Endothelial cell of umbilical vein (primary cell): ENCODE results near the gene VPS36. TPM values are rescaled to one million over a fixed set of nuclear protein-coding genes. Genes with fewer than 3 reads are reported as not detected.
A peak's percentile ranks its signal among the peaks of the same experiment; 100 is the strongest.

Source experiments
- BruUV-seq: library from RNA; stranded (reverse); fragments of 400-500 nt; replicated peaks from 2 replicates; lab custom pipeline; 2021; lab: Mats Ljungman, UMichigan
- CTCF ChIA-PET: fragments of 300-600, 350-600 bp; sonication (Branson Sonifier 250); formaldehyde crosslinking; loops from one replicate; lab custom pipeline; 2021; ENCODE audit warnings: antibody characterized with exemption, inconsistent platforms; lab: Charles Lee
- POLR2A ChIA-PET: fragments of 300-600, 350-600 bp; sonication (Branson Sonifier 250); formaldehyde crosslinking; loops from one replicate; lab custom pipeline; 2021; ENCODE audit warnings: antibody characterized with exemption, inconsistent platforms; lab: Charles Lee
- DNase-seq: peaks from one replicate; pipeline ENCODE4 v3.0.0-alpha.2; 2011; ENCODE audit warnings: low read depth, low spot score
- FAIRE-seq: peaks from 2 replicates; lab custom pipeline; 2011; peaks lifted over from hg19 to GRCh38; lab: Jason Lieb, UNC
- H2AFZ ChIP-seq: 2 replicates; pipeline ENCODE4 v1.6.0; 2012; ENCODE audit warnings: low read depth, low read length, control low read depth, inconsistent platforms
- H3K27ac ChIP-seq: 2 replicates; pipeline ENCODE4 v1.5.1; 2011; ENCODE audit warnings: low read depth, mild to moderate bottlenecking, control low read depth, low read length, moderate library complexity; ENCODE audit not compliant: insufficient read depth
- H3K27me3 ChIP-seq, 2 experiments: 2 replicates each; pipeline versions ENCODE4 v1.6.0 to v1.6.1; 2011; ENCODE audit warnings: low read length in 2 of 2, mixed read lengths in 1 of 2; ENCODE audit not compliant: control insufficient read depth in 2 of 2, insufficient read depth in 2 of 2
- H3K36me3 ChIP-seq, 2 experiments: 2 replicates in 1 of 2; 3 replicates in 1 of 2; pipeline ENCODE4 v1.5.1; 2011; ENCODE audit warnings: low read length in 2 of 2, mild to moderate bottlenecking in 1 of 2, moderate library complexity in 1 of 2; ENCODE audit not compliant: control insufficient read depth in 2 of 2, insufficient read depth in 2 of 2; ENCODE audit errors: extremely low read depth in 1 of 2
- H3K4me1 ChIP-seq: 3 replicates; pipeline ENCODE4 v1.5.1; 2011; ENCODE audit warnings: mild to moderate bottlenecking, low read length; ENCODE audit not compliant: control insufficient read depth, insufficient read depth; ENCODE audit errors: extremely low read depth
- H3K4me2 ChIP-seq: 2 replicates; pipeline ENCODE4 v1.6.1; 2011; ENCODE audit warnings: low read length, control low read depth, mixed read lengths; ENCODE audit not compliant: insufficient read depth
- H3K4me3 ChIP-seq, 3 experiments: fragments of 200-600 bp in 1 of 3; sonication (generic), shearing (Covaris generic) in 1 of 3; replicated peaks in 1 of 3; 2 replicates each; pipeline ENCODE4 v1.5.1; 2011 to 2016; ENCODE audit warnings: control low read depth in 3 of 3, low read length in 3 of 3, mild to moderate bottlenecking in 2 of 3, inconsistent platforms in 1 of 3, low read depth in 1 of 3, moderate library complexity in 1 of 3; ENCODE audit not compliant: insufficient read depth in 1 of 3
- H3K79me2 ChIP-seq: 2 replicates; pipeline ENCODE4 v1.6.0; 2012; ENCODE audit warnings: low read length, inconsistent platforms; ENCODE audit not compliant: control insufficient read depth, insufficient read depth
- H3K9ac ChIP-seq: replicated peaks from 2 replicates; pipeline ENCODE3; 2011; ENCODE audit warnings: low read length, control low read depth; ENCODE audit not compliant: insufficient read depth; ENCODE audit errors: extremely low read depth
- H3K9me1 ChIP-seq: replicated peaks from 3 replicates; pipeline ENCODE4 v1.6.0; 2011; ENCODE audit warnings: mild to moderate bottlenecking, low read length; ENCODE audit not compliant: control insufficient read depth, insufficient read depth; ENCODE audit errors: extremely low read depth
- H3K9me3 ChIP-seq: replicated peaks from 2 replicates; pipeline ENCODE4 v1.5.1; 2012; ENCODE audit warnings: low read length, inconsistent platforms; ENCODE audit not compliant: control insufficient read depth, insufficient read depth
- H4K20me1 ChIP-seq: replicated peaks from 2 replicates; pipeline ENCODE3; 2011; ENCODE audit warnings: mild to moderate bottlenecking, low read length; ENCODE audit not compliant: control insufficient read depth, insufficient read depth; ENCODE audit errors: extremely low read depth
- CTCF ChIP-seq, 2 donors: IDR thresholded peaks; 1 replicate in 1 of 2; 2 replicates in 1 of 2; pipeline ENCODE4 v1.5.1; 2011; ENCODE audit warnings: low read length in 2 of 2, mild to moderate bottlenecking in 2 of 2, moderate library complexity in 2 of 2, control low read depth in 1 of 2, inconsistent platforms in 1 of 2, low read depth in 1 of 2; ENCODE audit not compliant: insufficient read depth in 1 of 2; ENCODE audit errors: extremely low read depth in 1 of 2
- EZH2 ChIP-seq: IDR thresholded peaks from 2 replicates; pipeline ENCODE4 v1.6.1; 2012; ENCODE audit warnings: borderline replicate concordance, low read depth, mild to moderate bottlenecking, moderate library complexity, low read length, inconsistent platforms; ENCODE audit not compliant: severe bottlenecking
- FOS ChIP-seq: IDR thresholded peaks from 2 replicates; pipeline ENCODE4 v1.6.1; 2011; ENCODE audit warnings: mild to moderate bottlenecking, low read length, moderate library complexity, borderline replicate concordance; ENCODE audit not compliant: insufficient read depth
- GATA2 ChIP-seq: IDR thresholded peaks from 2 replicates; pipeline ENCODE4 v1.7.0; 2011; ENCODE audit warnings: low read depth, mild to moderate bottlenecking, moderate library complexity, mixed read lengths, low read length; ENCODE audit not compliant: insufficient read length, insufficient read depth
- JUN ChIP-seq: IDR thresholded peaks from 2 replicates; pipeline ENCODE4 v1.6.1; 2011; ENCODE audit warnings: borderline replicate concordance, low read depth; ENCODE audit not compliant: insufficient read length, insufficient read depth
- MAX ChIP-seq: IDR thresholded peaks from 2 replicates; pipeline ENCODE4 v1.6.1; 2011; ENCODE audit not compliant: insufficient read depth, insufficient read length
- MYC ChIP-seq: IDR thresholded peaks from one replicate; pipeline ENCODE4 v1.6.1; 2011; ENCODE audit warnings: mild to moderate bottlenecking, low read depth, low read length
- POLR2A ChIP-seq: IDR thresholded peaks from 2 replicates; pipeline ENCODE4 v1.6.1; 2012; ENCODE audit warnings: low read depth, mild to moderate bottlenecking, control low read depth, low read length
- POLR2AphosphoS5 ChIP-seq: IDR thresholded peaks from 2 replicates; pipeline ENCODE4 v1.6.1; 2012; ENCODE audit warnings: low read depth, mild to moderate bottlenecking, control low read depth, low read length, moderate library complexity; ENCODE audit not compliant: insufficient read depth
- dilution Hi-C: fragments of 300-500 bp; cut with MboI; formaldehyde crosslinking; loops from one replicate; pipeline ENCODE4 v1.15.0; 2019; ENCODE audit warnings: low sequenced_read_pairs; ENCODE audit not compliant: extremely low pct_ligation_motif_present
- intact Hi-C: fragments of 100-400 bp; cut with micrococcal nuclease; formaldehyde crosslinking; loops from one replicate; pipeline ENCODE4 v1.10.0; 2022
- polyA plus RNA-seq, 4 experiments: library from polyadenylated mRNA; depleted of rRNA in 3 of 4; stranded (reverse) in 3 of 4; unstranded in 1 of 4; fragments of >200 nt; gene quantifications; 2 replicates each; pipeline versions ENCODE4 v1.2.1 to v1.2.3, GENCODE V29; 2011 to 2012; ENCODE audit warnings: missing spikeins in 1 of 4
- total RNA-seq: library from RNA; stranded (reverse); gene quantifications from 2 replicates; pipeline ENCODE4 v1.2.3, GENCODE V29; 2021

The VPS36 gene
- total and polyA plus RNA-seq, 2 donors (not counting 3 experiments of a cell fraction or from before 2014, with no cell fraction given), result 14.3 to 32.3 TPM

- Histone ChIP-seq H4K20me1 (no peaks in the 10 kb centered on the region), H3K4me1 (peaks cover 17% of the 10 kb centered on the region), H3K9me1 (no peaks in the 10 kb centered on the region), H3K4me2 (no peak overlapping the region), H3K9ac (no peak overlapping the region), H3K9me3 (no peaks in the 10 kb centered on the region), H3K36me3 (peaks cover 1 to 9% of the 10 kb centered on the region in 2 experiments), H3K27ac (no peak overlapping the region), H3K4me3 (no peak overlapping the region), H3K79me2 (no peaks in the 10 kb centered on the region), H2AFZ (no peak overlapping the region), H3K27me3 (no peaks in the 10 kb centered on the region)
- CTCF ChIA-PET, result interaction anchor here (1.1 to 1.8 kb wide), 4 partner anchors 9 to 32 kb away, joined by 3 to 7 read pairs (median 5); partner anchors contain the start of gene VPS36
- TF ChIP-seq MAX (no peak), JUN (no peak), POLR2A (no peak), MYC (no peak), GATA2 (no peak), EZH2 (no peak)
- no peak for DNase-seq
- dilution Hi-C loops, result no loop called here
- BruUV-seq, result no TSS peak
- FAIRE-seq, result no peak
- intact Hi-C loops, result no loop called here
- POLR2A ChIA-PET, result no interaction called here
These were observed 31.4 kb downstream of the VPS36 start for GRCh38 chr13:52419080-52419479.

- Histone ChIP-seq H3K4me3 (no peak overlapping the region), H3K9me3 (no peaks in the 10 kb centered on the region), H3K79me2 (no peaks in the 10 kb centered on the region), H3K4me1 (peaks cover 17% of the 10 kb centered on the region), H3K27ac (peak overlapping the region; percentile 64), H3K9me1 (no peaks in the 10 kb centered on the region), H3K36me3 (peaks cover 0 to 6% of the 10 kb centered on the region in 2 experiments), H4K20me1 (no peaks in the 10 kb centered on the region), H3K27me3 (no peaks in the 10 kb centered on the region), H3K4me2 (peak overlapping the region; percentile 18), H3K9ac (peak overlapping the region; percentile 17), H2AFZ (peak overlapping the region; percentile 46)
- dilution Hi-C loops, result no loop called here
- ChIA-PET CTCF (interaction anchor here (1.1 to 2.6 kb wide), 3 partner anchors 10 to 35 kb away, joined by 4 to 20 read pairs (median 6); partner anchors contain the start of gene VPS36), POLR2A (interaction anchor here (0.6 kb wide), 1 partner anchor 32 kb away, joined by 4 read pairs; no protein-coding TSS in a partner anchor)
- DNase-seq (peak; percentile 43), FAIRE-seq (peak; percentile 64)
- TF ChIP-seq POLR2A, result no peak
- TF ChIP-seq POLR2AphosphoS5, result no peak
- TF ChIP-seq FOS, result no peak
- no peak for TF ChIP-seq CTCF (IDR thresholded peaks at IDR 0.05; ENCODE audit: extremely low read depth in 1 of 2, insufficient read depth in 1 of 2, low read depth in 1 of 2, low read length in 2 of 2)
- no peak for TF ChIP-seq GATA2
- TF ChIP-seq MAX, result no peak
- no peak for TF ChIP-seq EZH2
- TF ChIP-seq JUN, result no peak
- no peak for TF ChIP-seq MYC
- BruUV-seq, result no TSS peak
- intact Hi-C loops, result loop anchor here (2.0 kb wide), 1 partner anchor 14 kb away; no protein-coding TSS in a partner anchor
These were observed 35.5 kb downstream of the VPS36 start for GRCh38 chr13:52414963-52415362.
